HG03439 (cell line): ENCODE data around the gene ANAPC7.
"Not testable (repeated sequence)": the region's sequence is repeated elsewhere in the genome, so short reads cannot be mapped to it uniquely, and the experiment has no call there.

Experiments
- ATAC-seq: cut with Tn5 transposase; IDR thresholded peaks from one replicate; pipeline ENCODE4 v1.9.1; 2021; ENCODE audit warnings: mild to moderate bottlenecking, moderate library complexity; ENCODE audit not compliant: unreplicated experiment

Gene ANAPC7

DNA sequence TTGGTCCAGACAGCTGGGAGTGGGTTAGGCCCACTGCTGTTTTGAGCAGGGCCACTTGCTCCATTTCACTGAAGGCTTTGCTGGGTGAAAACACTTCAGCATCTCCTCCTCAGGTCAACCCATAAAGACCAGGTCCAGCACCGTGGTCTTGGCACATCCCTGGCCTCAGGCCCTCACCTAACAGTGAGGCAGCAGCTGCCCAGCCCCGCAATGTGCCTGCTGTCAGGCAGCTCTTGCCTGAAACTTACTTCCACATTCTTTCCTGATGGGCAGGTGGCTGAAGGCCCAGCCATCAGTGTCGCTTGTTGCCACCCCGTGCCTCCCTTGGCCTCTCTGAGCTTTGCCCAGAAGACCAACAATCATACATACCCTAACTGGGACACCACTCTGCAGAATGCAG lies 54.4 kb downstream of the ANAPC7 start:
- ATAC-seq: no peak

DNA sequence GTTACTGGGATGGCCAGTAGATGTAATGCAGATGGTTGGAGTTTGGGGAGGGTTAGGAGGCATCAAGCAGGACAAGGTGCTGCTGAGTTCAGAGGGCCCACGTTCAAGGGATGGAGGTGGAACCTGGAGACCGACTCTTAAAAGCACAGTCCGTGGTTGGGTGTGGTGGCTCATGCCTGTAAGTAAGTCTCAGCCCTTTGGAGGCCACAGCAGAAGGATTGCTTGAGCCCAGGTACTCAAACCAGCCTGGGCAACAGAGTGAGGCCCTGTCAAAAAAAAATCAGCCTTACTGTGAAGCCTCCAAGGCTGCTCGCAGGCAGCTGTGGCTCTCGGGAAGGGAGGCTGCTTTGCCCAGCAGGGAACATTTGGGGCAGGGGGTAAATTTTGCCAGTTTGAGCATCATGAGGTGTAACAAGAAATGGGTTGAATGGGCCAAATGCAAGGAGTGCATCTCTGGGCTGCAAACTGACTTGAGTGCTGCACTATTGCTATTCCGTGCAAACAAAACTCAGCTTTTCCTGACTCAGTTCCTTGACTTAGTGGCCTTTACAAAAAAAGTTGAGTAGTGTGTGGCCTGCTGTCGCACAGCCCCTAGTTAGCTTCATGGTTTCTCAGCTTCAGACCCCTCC lies 55.0 kb downstream of the ANAPC7 start:
- ATAC-seq: no peak

DNA sequence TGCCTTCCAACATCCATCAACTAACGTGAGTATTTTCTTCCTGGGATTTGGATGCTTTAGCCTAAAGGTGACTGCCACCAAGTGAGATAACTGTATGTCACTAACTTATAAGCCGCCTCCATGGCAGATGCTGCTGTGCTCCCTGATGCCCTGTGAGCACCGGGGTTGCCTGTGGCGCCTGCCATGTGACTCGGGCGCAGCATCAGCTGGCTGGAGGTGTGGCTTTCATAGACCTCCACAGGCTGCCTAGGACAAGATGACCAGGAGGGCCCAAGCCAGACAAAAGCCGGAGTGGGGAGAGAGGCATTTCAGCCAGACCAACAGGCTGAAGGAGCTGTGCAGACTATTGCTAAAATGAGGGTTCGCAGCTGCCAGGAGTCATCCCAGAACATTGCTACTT lies 55.7 kb downstream of the ANAPC7 start:
- no peak for ATAC-seq

DNA sequence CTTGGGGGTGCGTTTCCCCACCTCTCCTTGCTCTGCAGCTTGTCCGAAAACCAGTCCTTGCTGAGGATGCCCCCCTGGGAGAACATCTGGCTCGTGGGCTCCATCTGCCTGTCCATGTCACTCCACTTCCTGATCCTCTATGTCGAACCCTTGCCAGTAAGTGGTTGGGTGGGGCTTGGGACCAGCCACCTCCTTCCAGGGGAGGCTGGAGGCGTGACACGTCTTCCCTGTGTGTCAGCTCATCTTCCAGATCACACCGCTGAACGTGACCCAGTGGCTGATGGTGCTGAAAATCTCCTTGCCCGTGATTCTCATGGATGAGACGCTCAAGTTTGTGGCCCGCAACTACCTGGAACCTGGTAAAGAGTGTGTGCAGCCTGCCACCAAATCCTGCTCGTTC lies 57.5 kb downstream of the ANAPC7 start:
- ATAC-seq: no peak

DNA sequence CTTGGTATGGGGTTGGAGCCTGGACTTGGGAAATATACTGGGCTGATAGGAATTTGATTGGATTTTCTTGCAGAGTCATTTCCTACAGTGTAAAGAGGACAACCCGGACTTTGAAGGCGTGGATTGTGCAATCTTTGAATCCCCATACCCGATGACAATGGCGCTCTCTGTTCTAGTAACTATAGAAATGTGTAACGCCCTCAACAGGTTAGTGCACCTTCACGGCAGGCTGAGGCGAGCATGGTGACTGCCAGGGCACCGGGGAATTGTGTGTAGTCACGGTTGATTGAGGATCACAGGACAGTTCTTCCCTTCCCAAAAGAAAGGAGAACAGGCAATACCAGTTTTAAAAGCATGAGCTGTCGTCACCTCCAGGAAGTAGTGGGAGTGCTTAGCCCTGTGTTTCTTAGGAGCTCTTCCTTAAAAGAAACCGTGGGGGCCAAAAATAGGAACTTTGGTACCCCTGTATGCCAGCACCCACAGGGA lies 58.3 kb downstream of the ANAPC7 start:
- no peak for ATAC-seq

DNA sequence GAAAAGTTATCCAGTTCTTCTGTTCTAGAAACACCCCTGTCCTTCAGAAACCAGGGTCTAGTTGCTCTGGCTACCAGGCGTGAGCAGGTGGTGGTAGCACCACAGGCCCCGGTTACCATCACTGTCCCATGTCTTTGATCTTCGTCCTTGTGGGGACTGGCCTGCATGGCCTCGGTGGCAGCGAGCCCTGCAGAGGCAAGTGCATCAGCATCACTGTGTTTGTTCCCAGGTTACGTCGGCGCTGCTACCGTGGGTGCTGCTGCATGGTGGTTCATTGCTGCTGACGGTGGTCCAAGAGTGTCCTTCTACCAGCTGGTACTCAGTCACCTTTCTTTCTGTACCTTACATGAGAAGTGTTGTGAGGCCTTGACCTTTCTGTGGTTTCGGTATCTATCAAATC lies 58.9 kb downstream of the ANAPC7 start:
- ATAC-seq: no peak

DNA sequence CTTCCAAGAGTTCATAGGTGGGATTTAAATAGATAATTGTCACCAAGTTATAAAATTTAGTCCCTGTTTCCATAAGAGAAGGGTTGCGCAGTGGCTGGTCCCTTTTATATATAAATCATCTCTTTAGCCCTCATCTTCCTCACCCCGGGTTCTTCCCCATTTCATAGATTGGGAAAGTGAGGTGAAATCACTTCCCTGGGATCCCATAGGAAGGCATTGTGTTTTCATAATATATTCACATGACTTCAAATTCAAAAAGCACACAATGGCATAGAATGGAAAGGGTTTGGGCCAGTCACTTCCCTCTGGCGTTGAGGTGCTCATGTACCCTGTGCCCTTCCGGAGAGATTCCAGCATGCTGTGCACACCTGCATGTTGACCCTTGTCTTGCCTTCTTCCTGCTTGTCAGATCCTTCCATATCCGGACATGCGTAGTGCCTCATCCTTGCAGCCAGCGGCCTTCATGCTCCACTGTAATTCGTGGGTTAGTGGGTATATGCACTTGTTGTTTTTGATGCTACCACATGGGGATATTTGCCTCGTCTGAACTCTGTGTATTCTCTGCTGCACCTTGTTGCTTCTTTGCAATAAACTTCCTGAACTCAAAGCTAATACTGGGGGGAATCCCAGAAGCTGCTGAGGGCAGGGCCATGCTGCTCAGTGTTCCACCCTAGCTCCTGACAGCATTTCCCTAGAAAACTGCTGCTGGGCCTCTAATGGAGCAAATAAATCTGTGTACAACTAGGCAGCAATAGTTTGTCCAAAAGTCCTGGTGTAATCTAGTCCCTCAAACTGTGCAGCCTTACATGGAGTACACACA lies 59.6 kb downstream of the ANAPC7 start:
- no peak for ATAC-seq

DNA sequence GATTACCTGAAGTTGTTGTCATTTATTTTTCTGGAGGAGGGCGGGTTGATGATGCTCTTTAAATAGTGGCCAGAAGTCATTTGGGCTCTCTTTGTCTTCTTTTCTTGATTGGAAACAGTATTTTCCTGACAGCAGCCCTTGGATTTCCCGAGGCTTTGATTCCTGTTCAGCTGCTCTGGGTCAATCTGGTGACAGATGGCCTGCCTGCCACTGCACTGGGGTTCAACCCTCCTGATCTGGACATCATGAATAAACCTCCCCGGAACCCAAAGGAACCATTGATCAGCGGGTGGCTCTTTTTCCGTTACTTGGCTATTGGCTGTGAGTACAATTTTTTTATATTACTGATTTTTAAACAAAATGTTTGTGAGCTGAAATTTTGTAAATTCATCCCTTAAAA lies 60.4 kb downstream of the ANAPC7 start:
- no peak for ATAC-seq

DNA sequence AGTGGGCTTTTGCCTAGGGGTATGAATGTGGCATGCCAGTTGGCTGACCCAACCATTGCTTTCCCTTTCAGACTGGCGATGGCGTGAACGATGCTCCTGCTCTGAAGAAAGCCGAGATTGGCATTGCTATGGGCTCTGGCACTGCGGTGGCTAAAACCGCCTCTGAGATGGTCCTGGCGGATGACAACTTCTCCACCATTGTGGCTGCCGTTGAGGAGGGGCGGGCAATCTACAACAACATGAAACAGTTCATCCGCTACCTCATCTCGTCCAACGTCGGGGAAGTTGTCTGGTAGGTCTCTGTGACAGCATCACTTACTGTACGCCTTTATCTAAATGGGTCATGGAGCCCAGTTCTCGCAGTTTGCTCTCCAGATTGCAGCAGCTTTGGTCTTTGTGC lies 61.4 kb downstream of the ANAPC7 start:
- ATAC-seq: no peak

DNA sequence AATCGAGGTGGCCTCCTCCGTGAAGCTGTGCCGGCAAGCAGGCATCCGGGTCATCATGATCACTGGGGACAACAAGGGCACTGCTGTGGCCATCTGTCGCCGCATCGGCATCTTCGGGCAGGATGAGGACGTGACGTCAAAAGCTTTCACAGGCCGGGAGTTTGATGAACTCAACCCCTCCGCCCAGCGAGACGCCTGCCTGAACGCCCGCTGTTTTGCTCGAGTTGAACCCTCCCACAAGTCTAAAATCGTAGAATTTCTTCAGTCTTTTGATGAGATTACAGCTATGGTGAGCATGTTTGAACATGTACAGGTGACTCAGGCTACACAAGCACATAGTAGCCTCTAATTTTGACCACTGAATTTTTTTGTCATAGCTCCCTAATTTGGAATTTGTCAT lies 62.8 kb downstream of the ANAPC7 start:
- no peak for ATAC-seq

DNA sequence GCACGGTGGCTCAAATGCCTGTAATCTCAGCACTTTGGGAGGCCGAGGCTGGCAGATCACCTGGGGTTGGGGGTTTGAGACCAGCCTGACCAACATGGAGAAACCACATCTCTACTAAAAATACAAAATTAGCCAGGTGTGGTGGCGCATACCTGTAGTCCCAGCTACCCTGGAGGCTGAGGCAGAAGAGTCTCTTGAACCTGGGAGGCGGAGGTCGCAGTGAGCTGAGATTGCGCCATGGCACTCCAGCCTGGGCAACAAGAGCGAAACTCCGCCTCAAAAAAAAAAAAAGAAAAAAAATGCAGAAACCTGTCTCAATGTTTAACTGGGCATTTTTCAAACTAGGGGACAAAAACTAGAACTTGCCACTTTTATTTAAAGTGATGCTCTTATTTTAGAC lies 63.2 kb downstream of the ANAPC7 start:
- ATAC-seq: not testable (repeated sequence)

DNA sequence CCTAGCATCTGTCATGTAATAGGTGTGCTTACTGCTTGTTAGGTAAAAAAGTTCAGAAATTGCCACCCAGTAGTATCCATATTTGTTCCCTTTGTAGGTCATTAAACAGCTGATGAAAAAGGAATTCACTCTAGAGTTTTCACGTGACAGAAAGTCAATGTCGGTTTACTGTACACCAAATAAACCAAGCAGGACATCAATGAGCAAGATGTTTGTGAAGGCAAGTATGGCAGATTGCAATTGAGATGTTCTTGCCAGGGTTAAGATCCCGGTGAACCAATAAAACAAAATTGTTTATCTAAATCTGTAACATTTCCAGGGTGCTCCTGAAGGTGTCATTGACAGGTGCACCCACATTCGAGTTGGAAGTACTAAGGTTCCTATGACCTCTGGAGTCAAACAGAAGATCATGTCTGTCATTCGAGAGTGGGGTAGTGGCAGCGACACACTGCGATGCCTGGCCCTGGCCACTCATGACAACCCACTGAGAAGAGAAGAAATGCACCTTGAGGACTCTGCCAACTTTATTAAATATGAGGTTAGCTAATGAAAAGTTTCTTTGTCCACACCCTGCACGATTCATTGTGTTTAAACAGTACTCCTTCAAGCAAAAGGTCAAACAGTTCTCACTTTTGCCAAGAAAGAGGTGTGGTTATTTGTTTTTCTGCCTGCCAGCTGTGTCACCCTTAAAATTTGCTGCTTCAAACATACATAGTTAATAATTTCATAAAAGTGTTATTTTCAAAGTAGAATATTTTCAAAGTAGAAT lies 64.1 kb downstream of the ANAPC7 start:
- ATAC-seq: no peak

DNA sequence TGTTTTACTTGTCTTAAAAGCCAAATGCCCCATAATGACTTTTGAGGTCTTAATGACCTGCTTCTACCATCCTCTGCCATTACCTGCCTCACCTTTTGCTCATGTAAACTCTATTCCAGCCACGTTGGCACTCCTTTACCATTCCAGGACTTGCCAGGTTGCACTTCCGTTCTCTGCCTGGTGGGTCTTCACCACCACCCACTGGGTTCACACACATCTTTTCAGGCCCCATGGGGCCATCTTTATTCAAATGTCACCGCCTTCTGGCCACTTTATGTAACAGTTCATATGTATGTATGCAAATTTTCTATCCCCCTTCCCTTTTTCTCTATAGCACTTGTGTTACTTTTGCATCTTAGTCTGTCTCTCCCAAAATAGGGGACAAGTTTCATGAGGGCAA lies 64.8 kb downstream of the ANAPC7 start:
- ATAC-seq: no peak

DNA sequence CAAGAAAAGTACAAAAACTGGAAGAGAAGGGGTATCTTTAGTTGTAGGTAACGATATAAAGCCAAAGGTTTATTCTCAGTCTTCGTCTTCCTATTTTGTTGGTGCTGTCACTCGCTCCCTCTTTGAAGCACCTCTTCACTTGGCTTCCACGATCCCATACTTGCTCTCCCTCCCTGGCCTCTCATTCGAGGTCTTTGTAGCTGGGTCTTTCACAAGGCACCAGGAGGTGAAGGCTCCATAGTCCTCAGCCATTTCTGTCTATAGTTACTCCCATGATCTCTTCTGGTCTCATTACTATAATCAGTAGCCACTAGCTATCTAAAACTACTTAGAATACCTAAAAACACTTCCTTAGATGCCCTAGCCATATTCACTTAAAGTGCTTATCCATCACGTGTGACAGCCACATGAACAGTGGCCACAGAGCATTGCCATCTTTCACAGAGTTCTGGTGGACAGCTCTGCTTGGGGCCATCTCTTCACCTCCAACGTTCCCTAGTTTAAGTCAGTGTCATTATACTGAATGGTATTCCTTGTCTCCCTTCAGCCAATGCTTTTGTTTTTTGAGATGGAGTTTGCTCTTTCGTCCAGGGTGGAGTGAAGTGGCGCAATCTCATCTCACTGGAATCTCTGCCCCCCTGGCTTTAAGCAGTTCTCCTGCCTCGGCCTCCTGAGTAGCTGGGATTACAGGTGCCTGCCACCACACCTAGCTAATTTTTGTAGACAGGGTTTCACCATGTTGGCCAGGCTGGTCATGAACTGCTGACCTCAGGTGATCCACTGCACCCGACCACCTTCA lies 65.4 kb downstream of the ANAPC7 start:
- no peak for ATAC-seq

DNA sequence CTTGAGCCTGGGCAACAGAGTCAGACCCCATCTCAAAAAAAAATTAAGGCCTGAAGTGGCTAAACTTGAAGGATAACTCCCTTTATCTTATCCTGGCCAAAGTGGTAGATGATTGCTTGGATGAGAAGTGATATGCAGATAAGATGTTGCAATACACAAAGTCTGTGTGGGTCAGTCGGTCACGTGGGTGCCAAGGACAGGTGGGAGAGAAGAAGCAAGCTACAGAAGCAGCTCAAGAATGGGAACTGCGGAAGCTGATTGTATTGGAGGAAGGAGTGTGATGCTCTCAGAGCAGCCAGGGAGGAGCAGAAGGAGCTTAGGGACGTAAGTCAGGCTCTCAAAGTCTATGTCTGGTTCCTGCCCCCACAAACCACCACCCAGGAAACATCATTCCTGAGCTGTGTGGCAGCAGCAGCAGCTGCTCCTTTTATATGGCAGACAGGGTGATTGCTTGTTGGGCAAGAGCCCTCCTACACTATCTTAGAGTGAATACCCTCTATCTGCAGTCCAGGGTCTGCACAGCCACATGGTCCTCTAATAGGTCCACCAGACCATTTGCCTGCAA lies 67.9 kb downstream of the ANAPC7 start:
- ATAC-seq: no peak

DNA sequence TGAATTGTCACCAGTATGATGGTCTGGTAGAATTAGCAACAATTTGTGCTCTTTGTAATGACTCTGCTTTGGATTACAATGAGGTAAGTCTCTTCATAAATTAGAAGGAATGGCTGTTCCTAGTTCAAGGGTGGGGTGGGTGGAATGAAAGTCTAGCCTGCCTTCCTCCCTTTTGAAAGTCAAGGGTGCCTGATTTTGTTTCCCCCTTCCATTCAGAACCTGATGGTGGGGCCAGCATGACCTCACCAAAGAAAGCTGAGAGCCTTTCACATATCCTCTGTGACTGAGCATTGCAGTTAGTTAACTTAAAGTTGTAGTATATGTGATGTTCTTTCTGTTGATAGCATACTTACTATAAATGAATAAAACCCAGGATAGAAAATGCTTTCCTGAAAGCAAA lies 70.3 kb downstream of the ANAPC7 start:
- ATAC-seq: no peak

DNA sequence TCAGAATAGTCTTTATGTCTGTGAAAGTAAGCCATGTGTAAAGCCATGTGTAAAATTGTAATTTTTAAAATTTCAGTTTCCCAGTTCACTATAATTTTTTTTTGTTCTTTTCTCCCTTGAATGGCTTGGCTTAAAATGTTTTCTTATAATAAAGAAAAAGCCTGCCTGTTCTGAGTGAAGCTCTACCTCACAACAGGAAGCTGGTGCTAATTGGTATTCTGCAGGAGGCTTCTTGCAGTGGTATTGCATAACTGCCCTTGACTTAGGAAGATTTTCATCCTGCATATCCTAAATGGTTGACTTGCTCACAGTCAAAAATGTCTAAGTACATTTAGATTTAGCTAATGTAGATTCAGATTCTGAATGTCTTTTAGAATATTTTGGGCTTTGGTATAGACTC lies 73.0 kb downstream of the ANAPC7 start:
- no peak for ATAC-seq

DNA sequence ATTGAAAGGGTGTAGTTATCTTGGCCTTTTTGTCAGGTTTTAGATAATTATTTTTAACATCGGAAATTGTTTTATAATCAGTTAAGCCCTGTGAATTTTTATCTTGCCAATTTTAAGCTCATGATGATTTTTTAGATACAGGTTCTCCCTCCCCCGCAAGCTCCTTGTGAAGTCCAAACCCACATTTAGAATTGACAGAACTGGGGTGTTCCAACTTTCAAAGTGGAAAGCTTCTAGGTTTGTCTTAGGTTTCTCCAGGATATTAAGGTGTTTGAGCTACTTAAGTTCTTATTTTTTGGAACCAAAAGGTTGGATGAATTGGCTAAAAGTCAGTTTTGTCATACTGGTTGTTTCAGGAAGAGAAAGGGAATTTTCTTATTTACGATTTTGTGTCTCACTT lies 73.4 kb downstream of the ANAPC7 start:
- ATAC-seq: no peak

DNA sequence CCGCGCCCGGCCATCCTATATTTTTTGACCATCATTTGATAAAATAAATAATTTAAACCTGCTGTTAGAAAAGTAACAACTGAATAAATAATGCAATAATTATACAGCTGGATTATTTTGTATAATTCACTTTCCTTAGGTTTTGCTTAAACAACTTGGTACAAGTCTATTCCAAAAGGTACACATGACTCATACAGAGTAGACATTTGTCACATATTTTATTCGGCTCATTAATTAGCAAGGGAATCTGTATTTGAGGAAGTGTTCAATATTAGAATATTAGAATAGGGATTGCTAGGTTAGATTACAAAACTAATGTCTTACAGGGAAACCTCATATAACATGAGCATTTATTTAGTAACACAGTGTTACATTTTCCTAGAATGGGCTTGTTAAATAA lies 73.8 kb downstream of the ANAPC7 start:
- ATAC-seq: no peak
